Measurements from ENCODE around the gene FRMPD2.
"Not testable (repeated sequence)": the region's sequence is repeated elsewhere in the genome, so short reads cannot be mapped to it uniquely, and the experiment has no call there.

DNA sequence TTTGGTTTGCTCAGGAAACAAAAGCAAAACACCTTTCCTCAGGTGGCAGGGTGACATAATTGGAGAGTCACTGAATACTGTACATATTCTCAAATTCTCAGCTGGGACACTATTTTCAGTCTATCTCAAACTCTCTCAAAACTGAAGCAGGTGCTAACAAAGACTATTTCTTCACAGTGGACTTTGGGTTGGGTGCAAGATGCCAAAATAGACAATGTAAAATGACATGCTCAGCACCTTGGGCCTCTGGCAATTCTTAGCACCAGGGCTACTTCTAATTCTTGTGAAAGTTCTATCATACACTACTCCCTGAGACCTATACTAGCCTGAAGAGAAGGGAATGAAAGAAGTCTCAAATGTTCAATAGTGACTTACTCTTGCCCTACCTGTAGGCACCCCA is 151.9 kb downstream of the FRMPD2 start:
- not testable (repeated sequence) for TF ChIP-seq EP300 (IDR thresholded peaks at IDR 0.05); CTCF (IDR thresholded peaks at IDR 0.05); MAX (IDR thresholded peaks at IDR 0.05); JUN (IDR thresholded peaks at IDR 0.05); CEBPB (IDR thresholded peaks at IDR 0.05); EHMT2 (IDR thresholded peaks at IDR 0.05; ENCODE audit: low read depth); POLR2A (IDR thresholded peaks at IDR 0.05; ENCODE audit: low read length); CBX2 (IDR thresholded peaks at IDR 0.05; ENCODE audit: borderline replicate concordance, low read depth); FOSL2 (IDR thresholded peaks at IDR 0.05); FOSL2 (CRISPR knock-in tag; IDR thresholded peaks at IDR 0.05); MAZ (IDR thresholded peaks at IDR 0.05; ENCODE audit: borderline replicate concordance, low read depth, low read length); RFX5 (IDR thresholded peaks at IDR 0.05)

All from A549 (cell line).